K562 (cell line): Measurements from ENCODE around the gene NQO2. TPM values are rescaled to one million over a fixed set of nuclear protein-coding genes. Genes with fewer than 3 reads are reported as not detected.

Experiments
- ARID1B ChIP-seq: fragments of 450-650 bp; IDR thresholded peaks from 2 replicates; pipeline ENCODE4 v1.6.1; 2016; ENCODE audit warnings: antibody characterized with exemption, mild to moderate bottlenecking, inconsistent platforms
- BRCA1 ChIP-seq, 2 experiments: fragments of 450-650 bp in 1 of 2; sonication (generic) in 1 of 2; formaldehyde crosslinking in 1 of 2; IDR thresholded peaks; 2 replicates each; pipeline versions ENCODE4 v1.5.0 to v1.6.1; 2017 to 2020; ENCODE audit warnings: mild to moderate bottlenecking in 1 of 2, missing genetic modification reagents in 1 of 2
- CBFA2T3 ChIP-seq: fragments of 450-650 bp; IDR thresholded peaks from 2 replicates; pipeline ENCODE4 v1.6.1; 2017
- DNMT1 ChIP-seq: fragments of 450-650 bp; IDR thresholded peaks from 2 replicates; pipeline ENCODE4 v1.6.1; 2016; ENCODE audit warnings: antibody characterized with exemption, mild to moderate bottlenecking
- ETV1 ChIP-seq: fragments of 450-650 bp; conservative IDR thresholded peaks from 2 replicates; pipeline ENCODE4 v1.6.1; 2016; ENCODE audit warnings: missing genetic modification characterization, control low read depth, low read depth, missing compliant biosample characterization
- GATAD2B ChIP-seq: fragments of 450-650 bp; IDR thresholded peaks from 2 replicates; pipeline ENCODE4 v1.6.1; 2017; ENCODE audit warnings: mild to moderate bottlenecking, borderline replicate concordance
- HNRNPLL ChIP-seq: fragments of 200-400 bp; formaldehyde crosslinking; IDR thresholded peaks from 2 replicates; pipeline ENCODE4 v1.6.1; 2017; ENCODE audit warnings: low read length, low read depth, mild to moderate bottlenecking; ENCODE audit not compliant: poor library complexity, severe bottlenecking
- IFI16 ChIP-seq: fragments of 250-450 bp; sonication (Bioruptor Pico); IDR thresholded peaks from 2 replicates; pipeline ENCODE4 v2.1.2; 2022; ENCODE audit warnings: mild to moderate bottlenecking, inconsistent platforms
- KDM5B ChIP-seq: fragments of 200-600 bp; sonication (generic); IDR thresholded peaks from 2 replicates; pipeline ENCODE4 v1.6.1; 2012; ENCODE audit warnings: low read depth, mild to moderate bottlenecking, moderate library complexity, low read length, control low read depth, inconsistent platforms; ENCODE audit not compliant: insufficient replicate concordance
- LARP7 ChIP-seq: fragments of 450-650 bp; IDR thresholded peaks from 2 replicates; pipeline ENCODE4 v1.6.1; 2016
- LEF1 ChIP-seq: fragments of 450-650 bp; IDR thresholded peaks from 2 replicates; pipeline ENCODE4 v1.6.1; 2016; ENCODE audit warnings: mild to moderate bottlenecking
- MECOM ChIP-seq: fragments of 250-450 bp; sonication (Bioruptor Pico); IDR thresholded peaks from 2 replicates; pipeline ENCODE4 v1.8.0; 2022; ENCODE audit warnings: inconsistent platforms
- NR2C2 ChIP-seq, 2 experiments: fragments of 200-800 bp in 1 of 2; sonication (Bioruptor generic) in 1 of 2; sonication (generic) in 1 of 2; formaldehyde crosslinking in 1 of 2; IDR thresholded peaks; 2 replicates each; pipeline versions ENCODE4 v1.6.1 to v1.8.0; 2016 to 2022; ENCODE audit warnings: mild to moderate bottlenecking in 1 of 2, missing compliant biosample characterization in 1 of 2, missing genetic modification characterization in 1 of 2, missing genetic modification reagents in 1 of 2
- RAD51 ChIP-seq: fragments of 450-650 bp; IDR thresholded peaks from 2 replicates; pipeline ENCODE4 v1.7.1; 2016; ENCODE audit warnings: low read depth, mild to moderate bottlenecking, borderline replicate concordance
- SIN3A ChIP-seq, 2 experiments: fragments of 150-350 bp in 1 of 2; IDR thresholded peaks; 2 replicates each; pipeline ENCODE4 v1.6.1; 2011 to 2016; ENCODE audit warnings: borderline replicate concordance in 2 of 2, low read depth in 2 of 2, low read length in 2 of 2, mild to moderate bottlenecking in 2 of 2, moderate library complexity in 2 of 2; ENCODE audit not compliant: control insufficient read depth in 1 of 2
- SP1 ChIP-seq: sonication (generic); formaldehyde crosslinking; IDR thresholded peaks from 2 replicates; pipeline ENCODE4 v1.8.1; 2022; ENCODE audit warnings: mild to moderate bottlenecking, missing genetic modification reagents
- SRF ChIP-seq, 2 experiments: fragments of 250-450, 450-650 bp in 1 of 2; sonication (Bioruptor Pico) in 1 of 2; sonication (generic) in 1 of 2; formaldehyde crosslinking; IDR thresholded peaks; 2 replicates each; pipeline versions ENCODE4 v1.5.0 to v1.5.1; 2020 to 2022; ENCODE audit warnings: mild to moderate bottlenecking in 1 of 2, missing genetic modification reagents in 1 of 2
- STAG1 ChIP-seq: sonication (generic); formaldehyde crosslinking; IDR thresholded peaks from 2 replicates; pipeline ENCODE4 v1.5.0; 2020; ENCODE audit warnings: missing genetic modification reagents, borderline replicate concordance
- TFAM ChIP-seq: fragments of 250-450 bp; sonication (Bioruptor Pico); conservative IDR thresholded peaks from 2 replicates; pipeline ENCODE4 v1.5.0; 2021; ENCODE audit warnings: mild to moderate bottlenecking, moderate library complexity
- ZBTB49 ChIP-seq: sonication (generic); formaldehyde crosslinking; IDR thresholded peaks from 2 replicates; pipeline ENCODE4 v1.8.0; 2022; ENCODE audit warnings: missing genetic modification reagents, mild to moderate bottlenecking, borderline replicate concordance
- ZNF589 ChIP-seq: fragments of 200-800 bp; sonication (Bioruptor generic); IDR thresholded peaks from 2 replicates; pipeline ENCODE4 v1.6.1; 2016; ENCODE audit warnings: low read depth, missing genetic modification characterization, missing compliant biosample characterization
- ZNF766 ChIP-seq: fragments of 200-800 bp; sonication (Bioruptor generic); conservative IDR thresholded peaks from 2 replicates; pipeline ENCODE4 v1.6.1; 2016; ENCODE audit warnings: missing genetic modification characterization, missing compliant biosample characterization
- ZNF830 ChIP-seq: fragments of 250-450 bp; sonication (Bioruptor Pico); IDR thresholded peaks from 2 replicates; pipeline ENCODE4 v1.5.0; 2021; ENCODE audit warnings: mild to moderate bottlenecking
- polyA plus RNA-seq, 8 experiments: library from polyadenylated mRNA; depleted of rRNA in 4 of 8; stranded (reverse) in 5 of 8; unstranded in 3 of 8; fragments of >200 nt; fragmentation: Nextera tagmentation in 2 of 8; fragmentation: Illumina TruSeq in 1 of 8; extraction: Ambion mirVana in 2 of 8; extraction: Trizol in 1 of 8; gene quantifications; 2 replicates each; pipeline versions ENCODE4 v1.2.1 to v1.2.3, GENCODE V29; 2011 to 2014; ENCODE audit warnings: inconsistent platforms in 1 of 8, missing spikeins in 1 of 8
- total RNA-seq, 7 experiments: library from RNA; depleted of rRNA in 6 of 7; stranded (reverse); fragments of >200 nt in 6 of 7; fragmentation: Illumina TruSeq in 2 of 7; extraction: Trizol in 2 of 7; gene quantifications; 2 replicates each; pipeline versions ENCODE4 v1.2.1 to v1.2.3, GENCODE V29; 2011 to 2021; ENCODE audit warnings: low replicate concordance in 1 of 7
- TF ChIP-seq, protein P1 (sequence below), 2 experiments: fragments of 450-650 bp in 1 of 2; sonication (generic) in 1 of 2; formaldehyde crosslinking; conservative IDR thresholded peaks; 2 replicates each; pipeline versions ENCODE4 v1.4.0 to v1.8.1; 2020 to 2022; ENCODE audit warnings: mild to moderate bottlenecking in 1 of 2, missing genetic modification reagents in 1 of 2
- TF ChIP-seq, protein P2 (sequence below): fragments of 250-450 bp; sonication (Bioruptor Pico); IDR thresholded peaks from 2 replicates; pipeline ENCODE4 v1.4.0; 2020; ENCODE audit warnings: mild to moderate bottlenecking, moderate library complexity

The NQO2 gene
- total and polyA plus RNA-seq, 9 of the 15 experiments (the other 6 are each of a cell fraction or from before 2014, with no cell fraction given): 54.6 to 214 (median 116) TPM

DNA sequence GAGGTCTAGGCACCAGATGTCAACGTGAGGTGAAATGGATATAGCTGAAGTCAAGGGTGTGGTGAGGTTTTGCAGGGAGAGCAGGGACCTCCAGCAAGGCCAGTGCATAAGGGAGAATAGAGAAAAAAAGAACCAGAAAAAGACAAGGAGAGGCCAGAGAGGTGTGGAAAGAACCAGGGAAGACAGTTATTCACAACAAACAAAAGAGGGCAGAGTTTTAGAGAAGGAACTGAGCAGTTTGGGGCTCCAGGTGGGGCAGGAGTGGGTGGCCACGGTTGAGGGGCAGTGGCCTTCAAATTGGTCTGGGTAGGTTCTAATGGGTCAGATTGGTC, 11.6 kb upstream of the NQO2 start (continued):
- TF ChIP-seq TFAM (CRISPR knock-in tag): no peak
- TF ChIP-seq ZBTB49: no peak
- no peak for TF ChIP-seq KDM5B
- no peak for TF ChIP-seq ETV1 (tag)
- no peak for TF ChIP-seq NR2C2 (CRISPR knock-in tag; IDR thresholded peaks at IDR 0.05)
- no peak for TF ChIP-seq NR2C2 (tag; IDR thresholded peaks at IDR 0.05)
- no peak for TF ChIP-seq HNRNPLL
- TF ChIP-seq SRF (CRISPR knock-in tag; IDR thresholded peaks at IDR 0.05): no peak
- TF ChIP-seq IFI16: no peak
- 0 out of 2 replicates have a peak, but pooled peaks have one; percentile 19 for TF ChIP-seq LARP7
- TF ChIP-seq, protein P1, sequence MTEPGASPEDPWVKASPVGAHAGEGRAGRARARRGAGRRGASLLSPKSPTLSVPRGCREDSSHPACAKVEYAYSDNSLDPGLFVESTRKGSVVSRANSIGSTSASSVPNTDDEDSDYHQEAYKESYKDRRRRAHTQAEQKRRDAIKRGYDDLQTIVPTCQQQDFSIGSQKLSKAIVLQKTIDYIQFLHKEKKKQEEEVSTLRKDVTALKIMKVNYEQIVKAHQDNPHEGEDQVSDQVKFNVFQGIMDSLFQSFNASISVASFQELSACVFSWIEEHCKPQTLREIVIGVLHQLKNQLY (CRISPR knock-in tag; conservative IDR thresholded peaks at IDR 0.05): no peak
- no peak for TF ChIP-seq ARID1B
- TF ChIP-seq STAG1 (CRISPR knock-in tag): no peak
- TF ChIP-seq ZNF589 (CRISPR knock-in tag): no peak
- TF ChIP-seq SIN3A (IDR thresholded peaks at IDR 0.05; ENCODE audit: borderline replicate concordance in 2 of 2, control insufficient read depth in 1 of 2, low read depth in 2 of 2, low read length in 2 of 2): no peak
- TF ChIP-seq, protein P2, sequence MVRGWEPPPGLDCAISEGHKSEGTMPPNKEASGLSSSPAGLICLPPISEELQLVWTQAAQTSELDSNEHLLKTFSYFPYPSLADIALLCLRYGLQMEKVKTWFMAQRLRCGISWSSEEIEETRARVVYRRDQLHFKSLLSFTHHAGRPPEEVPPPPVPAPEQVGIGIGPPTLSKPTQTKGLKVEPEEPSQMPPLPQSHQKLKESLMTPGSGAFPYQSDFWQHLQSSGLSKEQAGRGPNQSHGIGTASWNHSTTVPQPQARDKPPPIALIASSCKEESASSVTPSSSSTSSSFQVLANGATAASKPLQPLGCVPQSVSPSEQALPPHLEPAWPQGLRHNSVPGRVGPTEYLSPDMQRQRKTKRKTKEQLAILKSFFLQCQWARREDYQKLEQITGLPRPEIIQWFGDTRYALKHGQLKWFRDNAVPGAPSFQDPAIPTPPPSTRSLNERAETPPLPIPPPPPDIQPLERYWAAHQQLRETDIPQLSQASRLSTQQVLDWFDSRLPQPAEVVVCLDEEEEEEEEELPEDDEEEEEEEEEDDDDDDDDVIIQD: no peak
- no peak for TF ChIP-seq CBFA2T3
- TF ChIP-seq DNMT1: peak; percentile 81; the same call in 1 of the 2 replicates
- no peak; the same call in 1 of the 2 replicates for TF ChIP-seq MECOM (CRISPR knock-in tag)
- 0 out of 2 replicates have a peak, but pooled peaks have one; percentile 56 for TF ChIP-seq ZNF830 (CRISPR knock-in tag)
- no peak for TF ChIP-seq RAD51
- TF ChIP-seq BRCA1 (IDR thresholded peaks at IDR 0.05): no peak
- no peak for TF ChIP-seq BRCA1 (CRISPR knock-in tag; IDR thresholded peaks at IDR 0.05)
- no peak for TF ChIP-seq GATAD2B
- TF ChIP-seq SP1 (CRISPR knock-in tag): no peak
- no peak; the same call in 1 of the 2 replicates for TF ChIP-seq LEF1
- no peak for TF ChIP-seq ZNF766
